ENCODE results near the gene MIER2.

The MIER2 gene

GRCh38 chr19:377801-378581 is 33.4 kb upstream of the MIER2 start:
- no peak for DNase-seq

GRCh38 chr19:376111-376470 is 31.5 kb upstream of the MIER2 start:
- no peak for DNase-seq

GRCh38 chr19:375395-376110 is 31.0 kb upstream of the MIER2 start:
- DNase-seq, result no peak

- no peak for DNase-seq
Measured at GRCh38 chr19:374886-375235, 30.3 kb upstream of the MIER2 start.

- DNase-seq, result peak; percentile 25
Measured at GRCh38 chr19:374183-374885, 29.7 kb upstream of the MIER2 start.

DNA sequence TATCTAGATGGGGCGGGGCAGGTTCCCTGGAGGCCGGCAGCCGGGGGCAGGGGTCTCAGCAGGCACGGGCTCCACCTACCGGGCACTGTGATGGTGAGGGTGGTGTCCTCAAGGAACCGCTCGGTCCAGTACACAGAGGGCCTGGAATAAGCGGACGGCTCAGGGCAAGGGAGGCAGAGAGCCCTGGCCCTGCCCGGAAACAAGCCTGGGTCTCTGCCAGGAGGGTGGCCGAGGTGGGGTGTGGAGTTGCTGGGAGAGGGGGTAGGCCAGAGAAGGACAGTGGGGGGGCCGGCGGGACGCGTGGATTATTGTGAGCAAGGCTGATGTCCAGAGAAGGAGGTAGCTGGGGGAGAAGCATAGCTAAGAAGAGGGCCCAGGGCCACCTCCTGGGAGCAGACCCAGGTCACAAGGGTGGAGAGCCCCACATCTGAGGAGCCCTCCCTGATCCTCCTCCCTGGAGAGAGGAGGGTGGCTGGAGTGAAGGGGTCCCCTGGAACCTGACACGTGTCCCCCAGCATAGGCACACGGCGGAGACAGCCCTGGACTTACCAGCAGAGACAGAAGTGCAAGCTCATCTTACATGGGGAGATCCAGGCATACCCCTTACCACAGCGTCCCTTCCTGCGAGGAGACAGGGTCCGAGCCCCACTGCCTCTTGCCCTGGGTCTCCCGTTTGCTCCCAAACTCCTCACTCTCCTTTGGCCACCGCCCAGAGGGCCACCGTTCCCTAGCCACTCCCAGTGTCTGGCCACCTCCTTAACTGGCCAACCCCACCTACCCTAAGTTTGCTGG is 29.0 kb upstream of the MIER2 start:
- DNase-seq, result no peak

DNA sequence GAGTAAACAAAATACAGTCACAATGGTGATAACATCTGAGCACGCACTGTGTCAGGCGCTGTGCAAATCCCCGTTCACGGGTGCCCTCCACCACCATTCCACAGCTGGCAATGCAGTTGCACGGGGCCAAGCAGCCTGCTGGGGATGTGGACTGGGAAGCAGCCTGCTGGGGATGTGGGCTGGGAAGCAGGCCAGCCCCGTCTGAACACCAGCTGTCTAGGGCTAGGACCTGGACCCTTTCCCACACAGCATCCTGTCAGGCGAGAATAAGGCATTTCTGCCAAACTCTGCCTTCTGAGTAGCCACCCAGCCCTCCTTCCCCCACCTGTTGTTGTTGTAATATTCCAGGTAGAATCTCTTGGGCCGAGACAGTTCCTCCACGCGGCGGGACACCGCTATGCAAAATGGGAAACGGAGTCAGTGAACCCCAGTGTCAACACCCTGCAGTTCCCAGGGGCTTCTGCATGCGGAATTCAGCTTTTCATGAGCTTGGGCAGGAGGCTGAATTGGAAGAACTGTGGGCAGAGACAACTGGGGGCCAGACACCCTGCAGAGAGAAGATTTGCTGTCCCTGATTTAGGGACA is 27.8 kb upstream of the MIER2 start:
- peak; percentile 77 for DNase-seq

- DNase-seq, result no peak
Measured at GRCh38 chr19:371501-372168, 27.0 kb upstream of the MIER2 start.

- no peak for DNase-seq
Measured at GRCh38 chr19:370641-371330, 26.2 kb upstream of the MIER2 start.

DNA sequence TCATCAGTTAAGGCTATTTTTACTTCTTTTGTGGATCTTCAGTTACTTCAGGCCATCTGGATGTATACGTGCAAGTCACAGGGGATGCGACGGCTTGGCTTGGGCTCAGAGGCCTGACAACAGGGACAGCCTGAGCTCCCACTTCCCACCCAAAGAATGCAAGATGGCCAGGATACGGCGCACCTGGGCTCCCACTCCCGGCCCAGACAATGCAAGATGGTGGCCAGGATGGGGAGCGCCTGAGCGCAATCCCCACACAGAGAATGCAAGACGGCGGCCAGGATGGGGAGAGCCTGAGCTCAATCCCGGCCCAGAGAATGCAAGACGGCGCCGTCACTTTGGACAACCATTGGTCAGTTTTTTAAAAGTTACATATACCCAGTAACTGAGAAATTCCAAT is 25.3 kb upstream of the MIER2 start:
- no peak for DNase-seq

DNA sequence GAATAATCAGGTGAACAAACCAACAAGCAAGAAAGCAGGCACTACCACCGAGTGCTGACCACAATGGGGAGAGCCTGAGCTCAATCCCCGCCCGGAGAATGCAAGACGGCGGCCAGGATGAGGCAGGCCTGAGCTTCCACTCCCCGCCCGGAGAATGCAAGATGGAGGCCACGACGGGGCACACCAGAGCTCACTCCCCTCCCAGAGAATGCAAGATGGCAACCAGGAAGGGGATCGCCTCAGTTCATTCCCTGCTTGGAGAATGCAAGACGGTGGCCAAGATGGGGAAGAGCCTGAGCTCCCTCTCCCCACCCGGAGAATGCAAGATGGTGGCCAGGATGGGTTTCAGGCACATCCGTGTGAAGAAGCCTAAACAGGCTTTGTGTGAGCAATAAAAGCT is 24.7 kb upstream of the MIER2 start:
- DNase-seq, result no peak

GRCh38 chr19:368630-369024 is 24.0 kb upstream of the MIER2 start:
- DNase-seq, result no peak

DNA sequence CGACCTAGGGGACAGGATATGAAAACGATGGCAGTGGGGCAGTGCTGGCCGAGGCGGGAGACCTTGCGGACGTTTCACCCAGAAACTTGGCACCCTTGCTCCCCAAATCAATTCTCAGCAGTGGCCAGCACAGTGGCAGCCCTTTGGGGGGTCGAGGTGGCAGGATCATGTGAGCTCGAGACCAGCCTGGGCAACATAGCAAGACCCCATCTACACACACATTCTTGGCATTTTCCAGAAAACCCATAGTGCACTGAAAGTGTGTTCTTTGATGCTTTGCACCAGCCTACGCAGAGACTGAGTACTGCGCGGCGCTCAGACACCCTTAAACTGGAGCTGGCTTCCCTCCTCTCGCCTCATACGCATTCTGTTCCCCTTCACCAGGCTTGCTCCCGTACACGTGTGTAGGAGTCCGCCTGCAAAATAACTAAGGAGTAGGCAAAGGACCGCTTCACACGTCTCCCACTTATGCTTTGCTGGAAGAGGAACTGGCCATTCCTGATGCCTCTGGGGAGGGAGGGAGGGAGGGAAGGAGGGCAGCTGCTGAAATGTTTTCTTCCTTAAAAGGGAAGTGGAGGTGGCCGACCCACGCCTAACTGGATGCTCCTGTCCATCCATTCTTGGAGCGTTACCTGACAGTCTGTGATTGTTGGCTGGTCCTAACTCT is 23.5 kb upstream of the MIER2 start:
- no peak for DNase-seq

GRCh38 chr19:367561-367960 is 23.0 kb upstream of the MIER2 start:
- no peak for DNase-seq

DNA sequence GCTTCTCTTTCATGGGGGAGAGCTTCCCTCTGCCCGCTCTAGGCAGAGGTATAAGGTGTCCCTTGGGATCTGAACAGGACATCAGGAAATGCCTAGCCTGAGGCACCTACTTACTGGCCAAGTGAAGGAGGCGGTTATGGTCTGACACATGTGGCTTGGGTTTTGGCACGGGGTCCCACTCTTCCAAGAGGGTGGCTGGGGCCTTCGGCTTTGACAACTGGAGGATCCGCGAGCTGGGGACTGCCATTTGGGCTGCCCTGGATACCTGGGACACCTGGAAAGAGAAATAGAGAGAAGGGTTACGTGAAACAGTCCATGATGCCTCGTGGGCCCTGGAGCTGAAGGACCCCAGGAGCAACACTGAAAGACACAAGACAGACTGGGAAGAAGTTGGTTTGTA is 22.4 kb upstream of the MIER2 start:
- no peak for DNase-seq

- DNase-seq, result no peak
Measured at GRCh38 chr19:366205-366783, 21.7 kb upstream of the MIER2 start.

GRCh38 chr19:364496-365287 is 20.1 kb upstream of the MIER2 start:
- DNase-seq, result no peak

GRCh38 chr19:362683-363082 is 18.1 kb upstream of the MIER2 start:
- no peak for DNase-seq

DNA sequence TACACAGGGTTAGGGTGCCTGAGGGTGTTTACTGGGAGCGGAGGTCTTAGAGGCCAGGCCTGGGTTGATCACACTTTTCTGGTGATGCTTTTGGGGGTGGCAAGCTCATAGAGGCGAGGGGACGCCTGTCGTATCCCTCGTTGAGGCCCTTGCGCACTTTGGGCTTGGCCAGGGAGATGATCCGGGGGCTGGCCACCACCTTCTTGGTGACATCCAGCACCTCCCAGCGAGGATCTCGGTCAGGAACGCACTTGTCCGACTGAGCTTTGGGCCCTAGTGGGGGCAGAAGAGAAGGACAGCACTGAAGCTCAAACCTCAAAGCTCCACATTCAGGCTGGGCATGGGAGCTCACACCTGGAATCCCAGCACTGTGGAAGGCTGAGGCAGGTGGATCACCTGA is 17.6 kb upstream of the MIER2 start:
- DNase-seq, result no peak

GRCh38 chr19:359653-359925 is 15.0 kb upstream of the MIER2 start:
- DNase-seq, result no peak

Measured in DMS 273 treated with DMSO at 0.1 percent for 48 hours (cell line).